ENCODE data around the gene NUDC. TPM values are rescaled to one million over a fixed set of nuclear protein-coding genes. Genes with fewer than 3 reads are reported as not detected.

Gene NUDC
- total and polyA plus RNA-seq, 2 of the 4 experiments (the other 2 are of a cell fraction): 34.8 to 89.8 TPM

GRCh38 chr1:26956321-26956720, 34.8 kb downstream of the NUDC start:
- Histone ChIP-seq H2BK20ac (ENCODE audit: low read depth, low read length) (no peak overlapping the region), H4K91ac (ENCODE audit: insufficient read depth, low read depth, low read length) (no peak overlapping the region), H2BK5ac (ENCODE audit: low read depth, low read length, poor library complexity, severe bottlenecking) (no peak overlapping the region), H3K23ac (ENCODE audit: low read depth, low read length) (no peak overlapping the region), H4K20me1 (ENCODE audit: insufficient read depth, low read length) (no peaks in the 10 kb centered on the region), H3K9ac (ENCODE audit: low read depth, low read length) (no peak overlapping the region), H3K9me3 (ENCODE audit: control insufficient read depth, insufficient read depth, low read length) (peaks cover 7% of the 10 kb centered on the region), H3K4me1 (ENCODE audit: control insufficient read depth, insufficient read depth, low read length) (peaks cover 10% of the 10 kb centered on the region), H3K18ac (ENCODE audit: low read depth, low read length) (no peak overlapping the region), H3K4me2 (ENCODE audit: low read depth, low read length) (no peak overlapping the region), H2AK9ac (replicated peaks; ENCODE audit: low read depth, low read length, poor library complexity) (no peak overlapping the region), H3K4me3 (ENCODE audit: insufficient read depth, low read depth, low read length) (no peak overlapping the region), H3K14ac (replicated peaks; ENCODE audit: low read depth, low read length) (no peak overlapping the region), H3K9me1 (ENCODE audit: insufficient read depth, low read length) (peaks cover 4% of the 10 kb centered on the region; the same call in 1 of the 2 replicates), H2BK120ac (ENCODE audit: low read depth, low read length) (no peak overlapping the region), H3K79me1 (ENCODE audit: low read depth in 1 of 2, low read length in 2 of 2) (no peaks in the 10 kb centered on the region), H3K27me3 (ENCODE audit: control insufficient read depth, insufficient read depth, low read length) (peaks cover 11% of the 10 kb centered on the region), H3K36me3 (ENCODE audit: control insufficient read depth, insufficient read depth, low read length) (no peaks in the 10 kb centered on the region), H2BK15ac (ENCODE audit: low read depth, low read length) (no peak overlapping the region), H2AFZ (replicated peaks; ENCODE audit: low read length, poor library complexity) (no peak overlapping the region), H3K4ac (ENCODE audit: low read depth, low read length) (no peak overlapping the region), H3K56ac (ENCODE audit: extremely low read depth, insufficient read depth, low read length) (no peak overlapping the region), H3K27ac (ENCODE audit: insufficient read depth, low read length) (no peak overlapping the region), H4K5ac (ENCODE audit: low read depth, low read length) (no peak overlapping the region), H4K8ac (ENCODE audit: low read depth in 2 of 2, low read length in 2 of 2) (no peak overlapping the region), H2AK5ac (ENCODE audit: low read depth, low read length) (no peak overlapping the region)
- no peak for DNase-seq
- no peak for TF ChIP-seq RAD21 (IDR thresholded peaks at IDR 0.05; ENCODE audit: low read length)
- TF ChIP-seq BHLHE40 (IDR thresholded peaks at IDR 0.05; ENCODE audit: low read depth, low read length): no peak
- no peak for TF ChIP-seq SMC3 (IDR thresholded peaks at IDR 0.05; ENCODE audit: low read depth, low read length)
- TF ChIP-seq MAFK (IDR thresholded peaks at IDR 0.05; ENCODE audit: low read depth, low read length): no peak
- no peak for TF ChIP-seq RFX5 (IDR thresholded peaks at IDR 0.05; ENCODE audit: low read depth, low read length)
- TF ChIP-seq ELK1 (IDR thresholded peaks at IDR 0.05; ENCODE audit: borderline replicate concordance, low read depth, low read length): no peak
- no peak for TF ChIP-seq USF2 (IDR thresholded peaks at IDR 0.05; ENCODE audit: low read depth, low read length)
- no peak for TF ChIP-seq FOS (IDR thresholded peaks at IDR 0.05; ENCODE audit: low read depth, low read length)
- TF ChIP-seq CTCF (conservative IDR thresholded peaks at IDR 0.05; ENCODE audit: low read depth, low read length): no peak
- no peak for TF ChIP-seq NFE2L2 (IDR thresholded peaks at IDR 0.05; ENCODE audit: low read depth, low read length)
- TF ChIP-seq RCOR1 (IDR thresholded peaks at IDR 0.05; ENCODE audit: insufficient replicate concordance, low read length): no peak
- no peak for TF ChIP-seq POLR2A (IDR thresholded peaks at IDR 0.05; ENCODE audit: low read depth, low read length)
- no peak for TF ChIP-seq MAZ (IDR thresholded peaks at IDR 0.05; ENCODE audit: borderline replicate concordance, low read depth, low read length)
- no CpG with 5 or more reads among the region's 3 CpGs for WGBS, 2 experiments (ENCODE audit: extremely low coverage in 2 of 2, insufficient read length in 1 of 2)
- ChIA-PET CTCF (no interaction called here), POLR2A (ENCODE audit: unreplicated experiment) (no interaction called here)
- BruUV-seq (replicated peaks): no TSS peak
- ATAC-seq (ENCODE audit: low read depth): no peak
- in situ Hi-C loops (cut with MboI; ENCODE audit: low sequenced_read_pairs) (no loop called here), dilution Hi-C loops (cut with HindIII; ENCODE audit: low sequenced_read_pairs, unreplicated experiment) (no loop called here), intact Hi-C loops (cut with micrococcal nuclease) (no loop called here)

All from IMR-90 (cell line).